Measurements from ENCODE around the gene EXOC4.

DNA sequence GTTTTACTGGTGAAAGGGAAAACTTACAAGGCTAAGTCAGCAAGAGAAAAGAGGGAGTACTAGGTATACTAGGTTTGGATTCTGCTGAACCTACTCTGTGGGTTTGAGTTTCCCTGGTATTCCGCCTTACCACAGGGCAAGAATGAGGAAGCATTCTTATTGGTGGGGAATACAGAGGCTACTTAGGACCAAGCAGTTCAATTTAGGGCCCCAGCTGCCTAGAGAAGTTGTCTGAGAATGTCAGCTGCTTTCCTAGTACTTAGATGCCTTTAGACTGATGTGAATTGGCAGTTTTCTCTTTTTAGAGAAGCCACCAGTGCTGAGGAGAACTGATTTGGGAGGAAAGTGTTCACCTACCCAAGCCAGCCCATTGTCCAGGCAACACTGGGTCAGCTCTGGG, 465.3 kb downstream of the EXOC4 start:
- TF ChIP-seq KDM1A (IDR thresholded peaks at IDR 0.05; ENCODE audit: borderline replicate concordance, low read length) (no peak), TAF1 (IDR thresholded peaks at IDR 0.05; ENCODE audit: low read depth, low read length) (no peak), POLR2AphosphoS5 (IDR thresholded peaks at IDR 0.05; ENCODE audit: low read depth, low read length) (no peak), ZNF274 (IDR thresholded peaks at IDR 0.05; ENCODE audit: borderline replicate concordance, extremely low read depth, low read length) (no peak), TEAD4 (IDR thresholded peaks at IDR 0.05; ENCODE audit: low read depth, low read length) (no peak), SP2 (IDR thresholded peaks at IDR 0.05; ENCODE audit: low read length) (no peak), ASH2L (IDR thresholded peaks at IDR 0.05; ENCODE audit: low read length) (no peak), CBX5 (IDR thresholded peaks at IDR 0.05; ENCODE audit: low read depth, low read length) (no peak), EZH2 (IDR thresholded peaks at IDR 0.05; ENCODE audit: low read depth, low read length, severe bottlenecking) (no peak)
- TF ChIP-seq, protein P1, sequence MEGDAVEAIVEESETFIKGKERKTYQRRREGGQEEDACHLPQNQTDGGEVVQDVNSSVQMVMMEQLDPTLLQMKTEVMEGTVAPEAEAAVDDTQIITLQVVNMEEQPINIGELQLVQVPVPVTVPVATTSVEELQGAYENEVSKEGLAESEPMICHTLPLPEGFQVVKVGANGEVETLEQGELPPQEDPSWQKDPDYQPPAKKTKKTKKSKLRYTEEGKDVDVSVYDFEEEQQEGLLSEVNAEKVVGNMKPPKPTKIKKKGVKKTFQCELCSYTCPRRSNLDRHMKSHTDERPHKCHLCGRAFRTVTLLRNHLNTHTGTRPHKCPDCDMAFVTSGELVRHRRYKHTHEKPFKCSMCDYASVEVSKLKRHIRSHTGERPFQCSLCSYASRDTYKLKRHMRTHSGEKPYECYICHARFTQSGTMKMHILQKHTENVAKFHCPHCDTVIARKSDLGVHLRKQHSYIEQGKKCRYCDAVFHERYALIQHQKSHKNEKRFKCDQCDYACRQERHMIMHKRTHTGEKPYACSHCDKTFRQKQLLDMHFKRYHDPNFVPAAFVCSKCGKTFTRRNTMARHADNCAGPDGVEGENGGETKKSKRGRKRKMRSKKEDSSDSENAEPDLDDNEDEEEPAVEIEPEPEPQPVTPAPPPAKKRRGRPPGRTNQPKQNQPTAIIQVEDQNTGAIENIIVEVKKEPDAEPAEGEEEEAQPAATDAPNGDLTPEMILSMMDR (IDR thresholded peaks at IDR 0.05; ENCODE audit: control extremely low read depth in 1 of 3, insufficient read depth in 1 of 3, low read depth in 1 of 3, low read length in 3 of 3): no peak
- TF ChIP-seq, protein P2, sequence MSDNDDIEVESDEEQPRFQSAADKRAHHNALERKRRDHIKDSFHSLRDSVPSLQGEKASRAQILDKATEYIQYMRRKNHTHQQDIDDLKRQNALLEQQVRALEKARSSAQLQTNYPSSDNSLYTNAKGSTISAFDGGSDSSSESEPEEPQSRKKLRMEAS (IDR thresholded peaks at IDR 0.05): no peak
